Stimulated activated CD8-positive, alpha-beta memory T cell treated with anti-CD3 and anti-CD28 coated beads, Interleukin-12 subunit alpha, Interleukin-12 subunit beta, amount 100 ng/mL, for 1 hour (primary cell): ENCODE results near the gene LDLRAD2.

Experiments
- DNase-seq: peaks from one replicate; pipeline ENCODE4 v3.0.0-alpha.2; 2020; ENCODE audit warnings: low read depth

LDLRAD2 gene

DNA sequence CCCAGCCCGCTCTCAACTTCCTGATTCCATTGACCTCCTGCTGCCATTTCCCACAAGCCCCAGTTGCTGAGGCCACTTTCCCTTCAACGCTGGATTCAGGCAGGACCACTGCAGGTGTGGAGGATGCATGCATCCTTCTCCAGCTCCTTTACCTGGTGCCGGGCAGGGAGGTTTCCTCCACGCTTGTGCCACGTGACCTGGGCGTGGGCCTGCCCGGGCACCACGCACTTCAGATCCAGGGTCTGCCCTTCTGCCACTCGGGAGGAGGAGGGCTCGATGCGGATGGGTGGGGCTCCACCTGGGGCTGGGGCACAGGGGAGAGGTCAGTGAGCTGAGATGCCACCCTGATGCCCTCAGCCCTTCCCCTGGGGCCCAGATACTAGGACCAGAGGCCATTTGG is 31.9 kb downstream of the LDLRAD2 start:
- no peak for DNase-seq

DNA sequence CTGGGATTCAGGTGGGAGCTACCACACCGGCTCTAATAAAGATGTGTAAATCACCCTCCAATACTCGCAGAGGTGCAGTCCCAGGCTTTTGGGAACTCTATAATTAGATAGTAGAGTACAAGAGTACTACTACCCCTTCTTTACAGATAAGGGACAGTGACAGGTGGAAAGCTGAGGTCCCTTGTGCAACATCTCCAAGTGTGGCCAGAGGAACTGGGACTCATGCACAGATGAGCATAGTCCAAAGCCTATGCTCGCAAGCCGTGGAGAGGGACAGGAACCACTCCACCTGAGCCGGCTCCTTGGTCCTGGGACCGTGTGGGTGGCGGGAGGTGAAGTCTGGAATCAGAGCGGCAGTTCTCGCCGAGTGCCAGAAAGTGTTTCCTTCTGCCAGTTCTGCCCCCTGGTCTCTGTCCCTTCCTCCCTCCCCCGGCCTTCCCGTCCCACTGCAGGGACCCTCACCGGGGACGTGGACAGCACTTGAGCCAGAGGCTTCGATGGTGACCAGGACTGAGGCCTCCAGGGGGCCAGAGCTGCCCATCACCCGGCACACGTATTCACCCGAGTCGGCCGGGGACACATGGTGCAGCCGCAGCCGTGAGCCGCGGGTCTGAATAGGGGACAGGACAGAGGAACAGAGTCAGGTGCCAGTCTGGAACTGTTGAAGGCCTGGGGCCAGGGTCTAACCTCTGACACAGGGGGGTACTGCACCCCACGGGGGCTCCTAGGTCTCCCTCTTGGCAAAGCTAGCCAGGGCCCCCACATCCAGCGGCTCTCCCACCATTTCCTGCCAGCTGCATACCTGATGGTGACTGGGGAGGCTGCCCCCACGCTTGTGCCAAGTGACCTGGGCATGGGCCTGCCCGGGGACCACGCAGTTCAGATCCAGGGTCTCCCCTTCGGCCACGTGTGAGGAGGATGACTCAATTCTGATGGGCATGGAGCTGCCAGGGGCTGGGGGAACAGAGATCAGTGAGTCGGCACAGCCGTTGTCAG is 33.9 kb downstream of the LDLRAD2 start:
- no peak for DNase-seq

DNA sequence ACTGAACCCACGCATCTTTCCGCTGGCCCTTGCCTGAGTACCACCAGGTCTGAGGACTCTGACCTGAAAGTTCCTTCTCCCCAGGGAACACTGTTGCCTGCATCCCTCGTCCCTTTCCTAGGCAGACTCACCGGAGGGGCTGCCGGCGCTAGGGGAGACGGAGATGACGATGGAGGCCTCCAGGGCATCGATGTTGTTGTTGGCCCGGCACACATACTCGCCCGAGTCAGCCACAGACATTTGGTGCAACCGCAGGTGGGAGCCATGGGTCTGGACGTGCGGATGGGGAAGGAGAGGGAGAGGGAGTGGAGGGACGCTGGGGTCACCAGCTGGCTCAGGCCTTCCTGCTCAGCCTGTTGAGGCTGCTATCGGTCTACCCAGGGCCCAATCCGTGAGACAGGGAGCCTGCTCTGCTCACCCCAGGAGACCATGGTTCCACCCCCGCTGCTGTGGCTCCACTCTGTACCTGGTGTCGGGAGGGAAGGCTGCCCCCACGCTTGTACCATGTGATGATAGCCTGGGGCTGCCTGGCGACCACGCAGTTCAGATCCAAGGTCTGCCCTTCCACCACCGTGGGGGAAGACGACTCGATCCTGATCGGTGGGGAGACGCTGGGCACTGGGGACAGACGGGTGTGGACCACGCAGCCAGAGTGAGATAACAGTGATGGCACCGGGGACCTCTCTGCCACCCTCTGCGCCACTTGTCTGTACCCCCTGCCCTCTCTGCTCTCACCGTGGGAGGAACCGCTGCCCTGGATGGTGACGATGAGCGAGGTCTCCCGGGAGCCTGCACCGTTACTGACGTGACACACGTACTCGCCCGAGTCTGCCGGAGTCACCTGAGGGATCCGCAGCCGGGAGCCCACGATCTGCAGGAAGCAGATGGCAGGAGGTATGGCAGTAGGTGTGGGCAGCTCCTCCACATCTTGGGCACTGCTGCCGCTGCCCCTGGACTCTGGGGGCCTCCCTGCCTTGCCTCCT is 35.4 kb downstream of the LDLRAD2 start:
- no peak for DNase-seq

DNA sequence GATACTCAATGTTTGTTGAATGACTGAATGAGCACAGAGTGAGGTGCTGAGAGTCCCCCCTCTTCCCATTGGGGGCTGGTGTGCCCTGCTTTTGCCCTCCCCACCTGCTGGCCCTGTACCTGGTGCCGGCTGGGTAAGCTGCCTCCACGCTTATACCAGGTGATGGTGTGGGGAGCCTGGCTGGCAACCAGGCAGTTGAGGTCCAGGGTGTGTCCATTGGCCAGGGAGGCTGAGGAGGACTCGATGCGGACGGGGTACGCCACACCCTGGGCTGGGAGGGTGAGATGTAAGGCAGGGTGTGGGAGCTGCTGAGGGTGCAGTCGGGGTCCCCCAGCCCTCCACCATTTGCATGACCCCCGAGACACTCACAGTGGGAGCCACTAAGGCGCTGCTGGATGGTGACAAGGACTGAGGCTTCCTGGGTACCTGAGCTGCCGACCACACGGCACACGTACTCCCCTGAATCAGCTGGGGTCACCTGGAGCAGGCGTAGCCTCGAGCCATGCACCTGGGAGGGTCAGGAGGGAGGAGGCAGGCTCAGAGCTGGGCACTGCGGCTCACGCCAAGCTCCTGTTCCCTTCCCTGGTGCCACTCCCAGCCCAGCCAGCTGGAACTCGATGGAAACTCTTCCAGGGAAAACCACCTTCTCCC is 36.6 kb downstream of the LDLRAD2 start:
- no peak for DNase-seq

DNA sequence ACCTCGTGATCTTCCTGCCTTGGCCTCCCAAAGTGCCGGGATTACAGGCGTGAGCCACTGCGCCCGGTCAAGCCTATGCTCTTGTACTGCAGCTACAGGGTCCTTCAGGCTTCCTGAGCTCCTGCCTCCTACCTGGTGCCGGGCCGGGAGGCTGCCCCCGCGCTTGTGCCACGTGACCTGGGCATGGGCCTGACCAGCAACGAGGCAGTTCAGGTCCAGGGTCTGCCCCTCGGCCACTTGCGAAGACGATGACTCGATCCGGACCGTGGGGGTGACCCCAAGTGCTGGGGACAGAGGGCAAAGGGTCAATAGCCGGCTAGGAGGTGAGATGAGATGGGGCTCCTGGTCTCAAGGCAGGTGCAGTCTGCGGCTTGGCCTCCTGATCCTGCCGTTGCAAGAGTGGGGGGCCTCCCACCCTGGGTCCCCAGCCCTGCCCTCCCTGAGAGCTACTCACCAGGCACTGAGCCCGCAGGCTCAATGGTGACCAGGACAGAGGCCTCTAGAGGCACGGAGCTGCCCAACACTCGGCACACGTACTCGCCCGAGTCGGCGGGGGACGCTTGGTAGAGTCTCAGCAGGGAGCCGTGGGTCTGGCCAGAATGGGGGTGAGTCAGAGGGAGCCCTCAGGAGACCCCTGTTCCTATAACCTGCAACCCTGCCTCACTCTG is 38.0 kb downstream of the LDLRAD2 start:
- DNase-seq, result no peak

DNA sequence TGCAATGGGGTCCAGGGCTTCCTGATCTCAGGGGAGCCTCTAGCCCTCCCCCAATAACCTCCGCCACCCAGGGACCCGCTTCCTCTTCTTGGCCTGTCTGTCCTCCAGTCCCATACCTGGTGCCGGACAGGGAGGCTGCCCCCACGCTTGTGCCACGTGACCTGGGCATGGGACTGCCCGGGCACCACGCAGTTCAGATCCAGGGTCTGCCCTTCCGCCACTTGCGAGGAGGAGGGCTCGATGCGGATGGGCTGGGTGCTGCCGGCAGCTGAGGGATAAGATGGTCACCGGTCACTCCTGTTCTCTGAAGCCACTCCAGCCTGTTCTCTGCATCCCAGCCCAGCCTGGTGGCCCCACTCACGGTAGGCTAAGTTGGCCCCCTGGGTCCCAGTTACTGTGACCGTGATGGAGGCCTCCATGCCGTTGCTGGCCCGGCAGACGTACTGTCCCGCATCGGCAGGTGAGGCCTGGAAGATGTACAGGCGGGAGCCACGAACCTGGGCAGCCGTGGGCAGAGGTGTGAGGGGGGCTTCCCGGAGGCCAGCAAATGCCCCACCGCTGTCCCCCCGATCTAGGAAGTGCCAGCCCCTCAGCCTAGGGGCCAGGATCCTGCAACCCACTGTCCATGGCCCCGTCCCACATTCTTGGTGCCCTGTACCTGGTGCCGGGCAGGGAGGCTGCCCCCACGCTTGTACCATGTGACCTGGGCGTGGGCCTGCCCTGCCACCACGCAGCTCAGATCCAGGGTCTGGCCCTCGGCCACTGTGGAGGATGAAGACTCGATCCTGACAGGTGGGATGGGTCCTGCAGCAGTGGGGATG is 39.6 kb downstream of the LDLRAD2 start:
- DNase-seq, result no peak

DNA sequence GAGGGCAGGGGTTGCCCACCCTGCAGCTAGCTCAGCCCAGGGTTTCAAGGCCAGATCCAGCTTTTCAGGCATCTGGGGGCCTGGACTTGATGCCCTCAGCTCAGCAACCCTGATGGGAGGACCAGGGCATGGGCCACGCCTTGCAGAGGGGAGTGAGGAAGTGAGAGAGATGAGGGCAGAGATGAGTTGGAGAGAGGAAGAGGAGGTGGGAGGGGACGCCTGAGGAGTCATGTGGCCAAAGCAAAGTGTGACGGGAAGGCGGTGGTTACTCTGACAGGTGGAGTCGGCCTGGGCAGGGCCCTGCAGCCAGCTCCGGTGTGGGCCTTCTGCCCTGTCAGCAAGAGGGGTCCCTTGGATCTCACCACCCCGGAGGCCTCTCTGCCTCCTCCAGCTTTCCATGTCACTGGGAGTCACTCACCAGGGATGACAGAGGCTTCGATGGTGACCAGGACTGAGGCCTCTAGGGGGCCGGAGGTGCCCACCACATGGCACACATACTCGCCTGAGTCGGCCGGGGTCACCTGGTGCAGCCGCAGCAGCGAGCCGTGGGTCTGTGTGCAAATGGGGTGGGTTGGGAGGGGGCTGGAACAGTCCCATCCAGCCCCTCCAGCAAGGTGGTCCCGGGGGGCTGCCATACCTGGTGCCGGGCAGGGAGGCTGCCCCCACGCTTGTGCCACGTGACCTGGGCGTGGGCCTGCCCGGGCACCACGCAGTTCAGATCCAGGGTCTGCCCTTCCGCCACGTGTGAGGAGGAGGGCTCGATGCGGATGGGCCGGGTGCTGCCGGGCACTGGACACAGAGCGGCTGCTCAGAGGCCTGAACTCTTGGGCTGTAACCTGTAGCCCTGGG is 40.4 kb downstream of the LDLRAD2 start:
- no peak for DNase-seq

DNA sequence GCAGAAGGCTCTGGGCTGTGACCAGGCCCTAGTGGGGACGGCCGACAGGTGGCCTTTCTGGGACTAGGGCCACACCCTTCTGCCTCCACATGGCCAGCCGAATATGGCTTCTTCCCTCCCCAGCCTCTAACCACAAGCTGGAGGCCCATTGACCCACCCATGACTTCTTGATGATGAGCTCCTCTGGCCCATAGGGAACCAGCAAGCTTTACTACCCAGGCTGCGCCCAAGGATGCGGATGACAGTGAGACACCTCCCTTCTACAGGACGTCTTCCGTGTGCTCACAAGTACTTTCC is 41.0 kb downstream of the LDLRAD2 start:
- no peak for DNase-seq

DNA sequence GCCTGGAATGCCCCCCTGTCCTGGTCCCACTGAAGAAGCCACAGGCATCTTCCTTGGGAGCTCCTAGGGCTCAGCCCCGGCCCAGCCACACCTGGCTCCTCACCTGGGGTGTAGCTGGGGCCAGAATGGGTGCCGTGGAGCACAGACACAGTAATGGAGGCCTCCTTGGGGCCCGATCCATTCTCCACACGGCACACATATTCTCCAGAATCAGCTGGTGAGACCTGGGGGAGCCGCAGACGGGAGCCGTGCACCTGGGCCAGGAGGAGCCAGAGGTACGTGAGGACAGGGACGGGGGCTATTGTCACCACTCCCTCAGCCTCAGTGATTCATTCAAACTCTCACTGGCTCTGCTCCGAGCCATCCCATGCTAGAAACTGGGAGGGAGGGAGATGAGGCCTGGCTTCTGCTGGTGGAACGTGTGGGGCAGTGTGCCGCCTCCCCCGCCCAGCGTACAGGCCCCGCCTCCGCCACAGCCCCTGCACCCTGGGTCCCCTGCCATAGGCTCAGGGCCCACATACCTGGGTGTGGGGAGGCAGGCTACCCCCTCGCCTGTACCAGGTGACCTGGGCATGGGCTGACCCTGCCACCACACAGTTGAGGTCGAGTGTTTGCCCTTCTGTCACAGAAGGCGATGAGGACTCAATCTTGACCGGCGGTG is 42.2 kb downstream of the LDLRAD2 start:
- no peak for DNase-seq

DNA sequence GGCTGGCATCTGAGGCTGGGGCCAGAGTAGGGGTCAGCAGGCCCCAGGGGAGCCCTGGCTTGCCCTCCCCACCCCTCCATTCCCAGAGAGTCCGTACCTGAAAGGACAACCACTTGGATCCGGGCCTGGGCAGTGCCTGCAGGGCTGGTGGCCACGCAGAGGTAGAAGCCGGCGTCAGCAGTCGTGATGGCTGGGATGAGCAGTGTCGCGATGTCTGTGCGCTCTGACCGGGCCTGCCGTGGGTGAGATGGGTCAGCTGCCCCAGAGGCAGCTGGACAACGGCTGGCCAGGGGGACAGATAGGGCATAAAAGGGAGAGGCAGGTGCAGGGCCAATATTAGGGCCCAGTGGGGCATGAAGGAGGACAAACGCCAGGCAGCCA is 42.7 kb downstream of the LDLRAD2 start:
- no peak for DNase-seq

DNA sequence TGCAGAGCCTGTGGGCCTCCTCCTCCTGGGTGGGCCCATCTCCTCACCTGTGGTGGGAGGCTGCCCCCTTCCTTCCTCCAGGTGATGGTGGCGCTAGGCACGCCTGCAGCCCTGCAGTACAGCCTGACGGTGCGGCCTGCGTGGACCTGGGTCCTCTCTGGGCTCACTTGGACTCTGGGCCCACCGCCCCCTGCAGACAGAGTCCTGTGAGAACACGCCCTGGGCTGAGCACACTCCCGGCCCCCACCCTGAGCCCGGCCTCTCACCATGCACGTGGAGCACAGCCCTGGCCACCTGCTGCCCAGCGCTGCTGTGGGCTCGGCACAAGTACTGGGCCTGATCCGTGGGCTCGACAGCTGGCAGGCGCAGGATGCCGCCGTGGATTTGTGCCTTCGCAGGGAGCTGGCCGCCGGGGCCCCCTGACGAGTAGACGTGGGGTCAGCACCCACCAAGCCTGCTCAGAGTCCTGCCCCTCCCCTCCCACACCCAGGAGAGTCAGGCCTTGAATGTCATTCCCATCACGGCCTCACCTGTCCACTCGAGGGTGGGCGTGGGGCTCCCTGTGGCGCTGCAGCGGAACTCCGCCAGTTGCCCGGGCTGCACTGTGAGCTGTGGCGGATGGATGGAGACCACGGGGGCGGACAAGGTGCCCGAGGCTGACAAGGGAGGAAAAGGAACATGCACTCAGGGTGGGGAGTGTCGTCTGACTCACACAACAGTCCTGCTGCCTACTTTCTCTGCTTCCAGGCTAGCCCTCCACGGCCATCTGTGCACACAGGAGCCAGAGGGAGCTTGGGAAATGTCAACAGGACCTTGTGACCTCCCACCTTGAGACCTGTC is 43.4 kb downstream of the LDLRAD2 start:
- DNase-seq, result no peak

DNA sequence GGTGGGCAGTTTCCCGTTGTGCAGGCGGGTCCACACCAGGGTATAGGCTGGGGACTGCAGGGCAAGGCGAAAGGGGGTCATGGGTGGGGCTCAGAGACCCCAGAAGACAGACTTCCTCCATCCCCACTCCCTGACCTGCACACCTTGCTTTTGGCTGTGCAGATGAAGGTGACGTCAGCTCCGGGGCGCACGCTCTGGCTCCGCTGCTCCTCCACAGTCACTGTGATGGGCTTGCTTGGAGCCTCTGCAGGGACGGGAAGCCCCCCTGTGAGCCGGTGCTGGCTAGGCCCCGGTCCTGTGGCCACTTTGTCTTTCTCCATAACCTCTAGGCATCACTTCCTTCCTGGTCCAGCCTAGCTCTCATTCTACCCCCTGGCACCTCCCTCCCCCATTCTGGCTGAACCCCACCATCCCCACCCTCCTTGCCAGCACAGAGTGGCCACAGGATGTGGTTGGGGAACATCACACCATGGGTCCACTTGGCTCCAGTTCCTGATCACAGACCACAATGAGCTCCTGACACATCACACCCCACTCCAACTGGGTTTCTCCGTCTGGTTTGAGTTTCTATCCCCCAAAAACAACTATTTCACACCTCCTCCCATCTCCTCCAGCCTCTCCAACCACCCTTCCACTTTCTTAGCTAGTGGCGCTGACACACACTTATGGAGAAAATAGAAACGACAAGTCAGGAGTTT is 45.2 kb downstream of the LDLRAD2 start:
- no peak for DNase-seq

DNA sequence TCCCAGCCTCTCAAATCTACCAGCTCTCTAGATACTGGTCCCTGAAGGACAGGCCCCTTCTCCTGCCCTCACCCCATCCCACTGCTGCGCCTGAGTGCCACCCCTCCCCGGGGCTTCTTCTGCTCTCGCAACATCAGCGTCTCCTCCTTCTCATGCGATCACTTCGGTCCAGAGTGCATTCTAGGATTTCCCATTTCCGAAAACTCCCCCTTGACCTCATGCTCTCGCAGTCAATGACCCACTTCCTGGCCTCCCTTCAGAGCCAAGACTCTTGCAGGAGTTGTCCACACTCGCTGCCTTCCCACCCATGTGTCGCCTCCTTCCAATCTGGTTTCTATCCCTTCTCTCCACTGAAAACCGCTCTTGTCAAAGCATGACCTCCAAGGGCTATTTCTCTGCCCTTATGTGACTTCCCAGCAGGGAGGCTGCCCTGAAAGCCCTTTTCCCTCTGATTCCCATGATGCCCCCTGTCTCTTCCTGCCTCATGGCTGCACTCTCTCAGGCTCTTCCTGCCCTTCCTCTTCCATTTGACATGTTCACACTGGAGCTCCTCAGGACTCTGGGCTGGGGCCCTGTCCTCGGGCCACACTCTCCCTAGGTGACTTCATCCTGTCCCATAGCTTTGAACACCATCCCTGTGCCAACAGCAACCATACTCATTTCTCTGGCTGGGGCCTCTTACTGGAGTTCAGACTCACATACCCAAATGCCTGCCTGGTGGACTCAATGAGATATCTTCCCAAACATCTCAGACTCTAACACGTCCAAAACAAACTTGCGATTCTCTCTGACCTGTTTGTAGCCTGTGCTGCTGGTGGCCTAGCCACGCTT is 46.0 kb downstream of the LDLRAD2 start:
- DNase-seq, result no peak

DNA sequence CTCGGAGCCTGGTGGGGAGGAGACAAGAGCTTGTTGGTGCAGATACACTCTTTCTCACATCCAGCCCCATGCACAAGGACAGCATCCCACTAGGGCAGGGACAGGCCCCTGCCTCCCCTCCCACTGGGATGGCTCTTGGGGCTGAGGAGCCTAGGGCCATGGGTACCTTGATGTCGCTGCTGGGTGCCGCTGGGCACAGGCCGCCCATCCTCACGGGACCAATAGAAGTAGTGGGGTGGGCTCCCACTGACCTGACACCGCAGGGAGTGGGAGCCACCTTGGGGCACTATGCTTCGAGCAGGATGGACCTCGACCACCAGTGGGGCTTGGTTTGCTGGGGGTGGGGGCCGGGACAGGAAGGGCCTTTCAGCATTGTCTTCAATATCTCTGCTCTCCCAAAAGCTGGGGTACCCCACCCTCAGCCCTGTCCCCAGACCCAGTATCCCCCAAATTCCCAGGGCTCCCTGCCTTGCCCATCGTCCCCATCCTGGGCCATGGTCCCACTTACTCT is 47.7 kb downstream of the LDLRAD2 start:
- DNase-seq, result no peak

DNA sequence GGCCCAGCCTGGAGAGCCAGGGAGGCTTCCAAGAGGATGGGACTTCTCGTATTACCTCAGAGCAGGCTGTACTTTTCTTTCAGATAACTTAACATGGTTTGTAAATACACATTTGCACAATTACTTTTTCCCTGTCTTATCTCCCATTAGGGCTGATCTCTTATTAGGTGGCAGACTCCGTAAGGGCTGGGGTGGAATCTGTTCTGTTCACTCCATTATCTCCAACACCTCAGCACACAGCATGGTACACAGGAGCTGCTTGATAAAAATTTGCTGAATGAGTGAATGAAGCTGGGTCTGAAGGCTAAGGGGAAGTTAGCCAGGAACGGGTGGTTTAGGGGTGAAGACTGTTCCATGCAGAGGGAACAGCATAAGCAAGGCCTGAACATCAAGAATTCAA is 48.9 kb downstream of the LDLRAD2 start:
- DNase-seq, result no peak

DNA sequence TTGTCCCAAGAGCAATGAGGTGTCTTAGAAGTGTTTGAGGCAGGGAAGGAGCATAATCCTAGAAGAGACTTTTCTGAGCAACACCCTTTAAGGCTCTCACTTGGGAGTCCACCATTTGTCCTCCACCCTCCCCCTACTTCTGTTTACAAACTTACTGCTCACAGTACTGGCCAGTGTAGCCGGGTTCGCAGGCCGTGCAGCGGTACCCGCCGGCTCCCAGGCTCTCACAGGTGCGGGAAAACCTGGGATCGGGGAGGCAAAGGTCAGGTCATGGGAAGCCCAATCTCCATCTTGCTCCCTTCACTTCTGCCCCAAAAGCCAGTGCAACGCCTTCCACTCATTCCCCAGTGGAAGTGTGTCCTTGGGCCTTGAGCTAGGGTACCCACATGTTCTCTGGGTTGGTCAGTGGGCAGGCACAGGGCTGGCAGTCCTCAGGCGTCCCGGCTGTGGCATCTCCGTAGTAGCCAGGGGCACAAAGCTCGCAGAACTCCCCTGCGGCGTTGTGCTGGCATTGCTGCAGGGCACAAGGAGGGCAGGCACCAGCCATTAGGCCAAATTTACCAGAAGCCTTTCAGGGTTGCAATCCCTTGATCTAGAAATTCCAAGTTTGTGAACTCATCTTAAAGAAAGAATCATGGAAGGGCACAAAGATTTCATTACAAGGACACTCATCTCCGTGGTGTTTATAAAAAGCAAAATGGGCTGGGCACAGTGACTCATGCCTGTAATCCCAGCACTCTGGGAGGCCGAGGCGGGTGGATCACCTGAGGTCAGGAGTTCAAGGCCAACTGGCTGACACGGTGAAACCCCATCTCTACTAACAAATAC is 49.8 kb downstream of the LDLRAD2 start:
- no peak for DNase-seq
